ENCODE data around the gene ANKRD29.

Gene ANKRD29

DNA sequence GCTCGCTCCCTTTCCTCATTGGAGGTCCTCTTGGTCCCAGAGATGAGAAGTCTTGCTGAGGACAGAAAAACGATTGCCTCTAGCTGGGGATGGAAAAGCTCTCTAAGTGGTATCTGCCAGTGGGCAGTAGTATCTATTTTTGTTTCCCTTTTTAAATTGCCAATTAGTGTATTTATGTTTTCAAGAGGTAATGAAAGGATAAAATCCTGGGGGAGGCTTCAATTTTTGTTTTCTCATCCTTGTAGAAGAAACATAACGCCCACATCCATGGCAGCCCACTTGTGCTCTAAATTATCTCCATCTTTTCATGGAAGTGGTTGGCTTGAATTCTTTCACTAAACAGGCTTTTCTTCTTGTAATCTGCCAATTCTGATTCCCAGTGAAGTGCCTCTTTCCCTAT lies 14.3 kb downstream of the ANKRD29 start:
- Histone ChIP-seq H2BK5ac (ENCODE audit: low read length) (no peak overlapping the region), H2AK5ac (ENCODE audit: low read length) (no peak overlapping the region), H3K4me3 (ENCODE audit: low read length) (no peak overlapping the region), H3K79me1 (ENCODE audit: low read length) (no peaks in the 10 kb centered on the region), H4K5ac (ENCODE audit: low read length) (no peak overlapping the region), H3K79me2 (ENCODE audit: control insufficient read depth, insufficient read depth, low read length) (no peaks in the 10 kb centered on the region), H2BK120ac (ENCODE audit: low read depth, low read length) (no peak overlapping the region), H4K8ac (ENCODE audit: low read depth, low read length) (no peak overlapping the region), H3K27me3 (ENCODE audit: insufficient read depth, low read length, poor library complexity) (no peaks in the 10 kb centered on the region), H3K36me3 (ENCODE audit: control insufficient read depth, insufficient read depth, low read length) (no peaks in the 10 kb centered on the region), H3K4ac (ENCODE audit: low read depth, low read length) (no peak overlapping the region), H3K23ac (ENCODE audit: low read length) (no peak overlapping the region), H3K4me2 (ENCODE audit: low read length) (no peak overlapping the region), H3K9ac (ENCODE audit: low read length) (no peak overlapping the region), H3K18ac (ENCODE audit: low read length) (no peak overlapping the region), H3K4me1 (ENCODE audit: control insufficient read depth, low read depth, low read length) (no peaks in the 10 kb centered on the region), H3K27ac (ENCODE audit: low read depth, low read length) (no peak overlapping the region), H2BK15ac (replicated peaks; ENCODE audit: low read depth) (no peak overlapping the region), H3K56ac (ENCODE audit: low read length) (no peak overlapping the region)
- WGBS (ENCODE audit: extremely low coverage, insufficient coverage, low lambda C conversion rate): no CpG with 5 or more reads among the region's 3 CpGs
- DNase-seq: no peak

- Histone ChIP-seq H2BK120ac (ENCODE audit: low read depth, low read length) (no peak overlapping the region), H2AK5ac (ENCODE audit: low read length) (no peak overlapping the region), H3K79me2 (ENCODE audit: control insufficient read depth, insufficient read depth, low read length) (no peaks in the 10 kb centered on the region), H3K23ac (ENCODE audit: low read length) (no peak overlapping the region), H2BK15ac (replicated peaks; ENCODE audit: low read depth) (no peak overlapping the region), H3K4me3 (ENCODE audit: low read length) (no peak overlapping the region), H4K5ac (ENCODE audit: low read length) (no peak overlapping the region), H3K56ac (ENCODE audit: low read length) (no peak overlapping the region), H3K4me2 (ENCODE audit: low read length) (no peak overlapping the region), H3K4ac (ENCODE audit: low read depth, low read length) (no peak overlapping the region), H3K9ac (ENCODE audit: low read length) (no peak overlapping the region), H3K27me3 (ENCODE audit: insufficient read depth, low read length, poor library complexity) (no peaks in the 10 kb centered on the region), H2BK5ac (ENCODE audit: low read length) (no peak overlapping the region), H3K79me1 (ENCODE audit: low read length) (no peaks in the 10 kb centered on the region), H4K8ac (ENCODE audit: low read depth, low read length) (no peak overlapping the region), H3K18ac (ENCODE audit: low read length) (no peak overlapping the region), H3K27ac (ENCODE audit: low read depth, low read length) (no peak overlapping the region), H3K4me1 (ENCODE audit: control insufficient read depth, low read depth, low read length) (no peaks in the 10 kb centered on the region), H3K36me3 (ENCODE audit: control insufficient read depth, insufficient read depth, low read length) (no peaks in the 10 kb centered on the region)
- DNase-seq: no peak
- WGBS (ENCODE audit: extremely low coverage, insufficient coverage, low lambda C conversion rate): no CpG with 5 or more reads among the region's 2 CpGs
These were observed 16.4 kb downstream of the ANKRD29 start for GRCh38 chr18:23646282-23646681.

- H2AK5ac ChIP-seq (ENCODE audit: low read length): no peak overlapping the region
- no peak overlapping the region for H2BK120ac ChIP-seq (ENCODE audit: low read depth, low read length)
- H4K5ac ChIP-seq (ENCODE audit: low read length): no peak overlapping the region
- no peak for DNase-seq
- H4K8ac ChIP-seq (ENCODE audit: low read depth, low read length): no peak overlapping the region
- H3K79me1 ChIP-seq (ENCODE audit: low read length): no peaks in the 10 kb centered on the region
- no peak overlapping the region for H3K23ac ChIP-seq (ENCODE audit: low read length)
- H3K56ac ChIP-seq (ENCODE audit: low read length): no peak overlapping the region
- no peaks in the 10 kb centered on the region for H3K4me1 ChIP-seq (ENCODE audit: control insufficient read depth, low read depth, low read length)
- H3K27me3 ChIP-seq (ENCODE audit: insufficient read depth, low read length, poor library complexity): no peaks in the 10 kb centered on the region
- H3K4me2 ChIP-seq (ENCODE audit: low read length): no peak overlapping the region
- no peaks in the 10 kb centered on the region for H3K79me2 ChIP-seq (ENCODE audit: control insufficient read depth, insufficient read depth, low read length)
- no peak overlapping the region for H3K9ac ChIP-seq (ENCODE audit: low read length)
- no peak overlapping the region for H2BK5ac ChIP-seq (ENCODE audit: low read length)
- H3K4me3 ChIP-seq (ENCODE audit: low read length): no peak overlapping the region
- WGBS (ENCODE audit: extremely low coverage, insufficient coverage, low lambda C conversion rate): no CpG with 5 or more reads among the region's 4 CpGs
- H2BK15ac ChIP-seq (replicated peaks; ENCODE audit: low read depth): no peak overlapping the region
- H3K18ac ChIP-seq (ENCODE audit: low read length): no peak overlapping the region
- H3K27ac ChIP-seq (ENCODE audit: low read depth, low read length): no peak overlapping the region
- no peak overlapping the region for H3K4ac ChIP-seq (ENCODE audit: low read depth, low read length)
- H3K36me3 ChIP-seq (ENCODE audit: control insufficient read depth, insufficient read depth, low read length): no peaks in the 10 kb centered on the region
These were observed 17.0 kb downstream of the ANKRD29 start for GRCh38 chr18:23645568-23646175.

- H3K9ac ChIP-seq (ENCODE audit: low read length): no peak overlapping the region
- H3K56ac ChIP-seq (ENCODE audit: low read length): no peak overlapping the region
- H3K79me1 ChIP-seq (ENCODE audit: low read length): no peaks in the 10 kb centered on the region
- H3K79me2 ChIP-seq (ENCODE audit: control insufficient read depth, insufficient read depth, low read length): no peaks in the 10 kb centered on the region
- no peak overlapping the region for H2BK120ac ChIP-seq (ENCODE audit: low read depth, low read length)
- H3K23ac ChIP-seq (ENCODE audit: low read length): no peak overlapping the region
- no peaks in the 10 kb centered on the region for H3K27me3 ChIP-seq (ENCODE audit: insufficient read depth, low read length, poor library complexity)
- H3K18ac ChIP-seq (ENCODE audit: low read length): no peak overlapping the region
- WGBS (ENCODE audit: extremely low coverage, insufficient coverage, low lambda C conversion rate): no CpG with 5 or more reads among the region's 2 CpGs
- no peak overlapping the region for H3K4me3 ChIP-seq (ENCODE audit: low read length)
- H2BK15ac ChIP-seq (replicated peaks; ENCODE audit: low read depth): no peak overlapping the region
- H3K27ac ChIP-seq (ENCODE audit: low read depth, low read length): no peak overlapping the region
- no peak overlapping the region for H4K5ac ChIP-seq (ENCODE audit: low read length)
- H2AK5ac ChIP-seq (ENCODE audit: low read length): no peak overlapping the region
- H3K4me1 ChIP-seq (ENCODE audit: control insufficient read depth, low read depth, low read length): no peaks in the 10 kb centered on the region
- H3K4me2 ChIP-seq (ENCODE audit: low read length): no peak overlapping the region
- H2BK5ac ChIP-seq (ENCODE audit: low read length): no peak overlapping the region
- H4K8ac ChIP-seq (ENCODE audit: low read depth, low read length): no peak overlapping the region
- H3K36me3 ChIP-seq (ENCODE audit: control insufficient read depth, insufficient read depth, low read length): no peaks in the 10 kb centered on the region
- no peak for DNase-seq
- no peak overlapping the region for H3K4ac ChIP-seq (ENCODE audit: low read depth, low read length)
These were observed 18.8 kb downstream of the ANKRD29 start for GRCh38 chr18:23643815-23644490.

- H4K8ac ChIP-seq (ENCODE audit: low read depth, low read length): no peak overlapping the region
- no peak overlapping the region for H2BK15ac ChIP-seq (replicated peaks; ENCODE audit: low read depth)
- H3K23ac ChIP-seq (ENCODE audit: low read length): no peak overlapping the region
- no peak overlapping the region for H2AK5ac ChIP-seq (ENCODE audit: low read length)
- H2BK120ac ChIP-seq (ENCODE audit: low read depth, low read length): no peak overlapping the region
- WGBS (ENCODE audit: extremely low coverage, insufficient coverage, low lambda C conversion rate): no CpG with 5 or more reads among the region's 11 CpGs
- H3K79me1 ChIP-seq (ENCODE audit: low read length): no peaks in the 10 kb centered on the region
- no peak overlapping the region for H3K18ac ChIP-seq (ENCODE audit: low read length)
- no peak overlapping the region for H3K27ac ChIP-seq (ENCODE audit: low read depth, low read length)
- no peaks in the 10 kb centered on the region for H3K36me3 ChIP-seq (ENCODE audit: control insufficient read depth, insufficient read depth, low read length)
- DNase-seq: no peak
- H3K4me3 ChIP-seq (ENCODE audit: low read length): no peak overlapping the region
- no peaks in the 10 kb centered on the region for H3K79me2 ChIP-seq (ENCODE audit: control insufficient read depth, insufficient read depth, low read length)
- H3K4me2 ChIP-seq (ENCODE audit: low read length): no peak overlapping the region
- no peak overlapping the region for H4K5ac ChIP-seq (ENCODE audit: low read length)
- no peak overlapping the region for H3K9ac ChIP-seq (ENCODE audit: low read length)
- no peak overlapping the region for H3K56ac ChIP-seq (ENCODE audit: low read length)
- no peaks in the 10 kb centered on the region for H3K27me3 ChIP-seq (ENCODE audit: insufficient read depth, low read length, poor library complexity)
- H2BK5ac ChIP-seq (ENCODE audit: low read length): no peak overlapping the region
- no peaks in the 10 kb centered on the region for H3K4me1 ChIP-seq (ENCODE audit: control insufficient read depth, low read depth, low read length)
- no peak overlapping the region for H3K4ac ChIP-seq (ENCODE audit: low read depth, low read length)
These were observed 20.6 kb downstream of the ANKRD29 start for GRCh38 chr18:23641937-23642666.

Data from mesendoderm (in vitro differentiated cells).